Urothelium cell line (cell line): Measurements from ENCODE around the gene MPPED2.

Experiments
- DNase-seq: peaks from one replicate; pipeline ENCODE4 v3.0.0; 2011; ENCODE audit warnings: low spot score, mixed read lengths
- FAIRE-seq: peaks from 2 replicates; lab custom pipeline; 2011; peaks lifted over from hg19 to GRCh38; lab: Jason Lieb, UNC

Gene MPPED2

DNA sequence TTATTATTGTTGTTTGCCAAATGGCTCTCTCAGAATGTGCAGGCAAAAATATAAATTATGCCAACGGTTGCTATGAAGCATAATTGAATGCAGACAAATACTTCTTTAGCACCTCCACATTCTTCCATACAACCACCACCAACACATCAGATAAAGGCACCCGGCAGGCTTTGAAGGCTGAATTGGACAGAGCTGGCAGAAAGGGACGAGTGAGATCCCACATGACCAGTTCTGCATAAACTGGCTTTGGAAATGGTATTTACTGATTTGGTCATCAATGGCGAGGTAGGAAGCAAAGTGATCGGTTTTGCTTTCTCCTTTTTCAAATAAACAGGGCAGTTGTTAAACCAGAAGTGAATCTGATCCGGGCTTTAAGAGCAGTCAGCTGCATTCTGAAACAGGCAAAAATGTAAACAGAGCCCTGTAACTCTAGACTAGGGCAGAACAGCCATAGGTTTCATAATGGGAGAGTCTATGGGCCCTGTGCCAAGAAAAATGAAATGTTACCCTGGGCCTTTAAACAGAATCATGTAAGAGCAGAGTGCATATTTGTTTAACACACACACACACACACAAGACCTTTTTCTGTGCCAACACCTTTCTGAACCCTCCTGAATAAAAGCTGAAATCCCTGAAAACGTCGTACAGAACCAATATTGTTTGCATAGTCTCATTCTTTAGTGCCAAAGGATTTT, 97.7 kb downstream of the MPPED2 start:
- FAIRE-seq = no peak
- peak; percentile 13 for DNase-seq

GRCh38 chr11:30487200-30487898, 98.8 kb downstream of the MPPED2 start:
- DNase-seq (no peak), FAIRE-seq (no peak)

- FAIRE-seq (no peak), DNase-seq (no peak)
Observed at GRCh38 chr11:30485756-30486155, 100.4 kb downstream of the MPPED2 start.

GRCh38 chr11:30485222-30485621, 100.9 kb downstream of the MPPED2 start:
- FAIRE-seq (no peak), DNase-seq (no peak)

DNA sequence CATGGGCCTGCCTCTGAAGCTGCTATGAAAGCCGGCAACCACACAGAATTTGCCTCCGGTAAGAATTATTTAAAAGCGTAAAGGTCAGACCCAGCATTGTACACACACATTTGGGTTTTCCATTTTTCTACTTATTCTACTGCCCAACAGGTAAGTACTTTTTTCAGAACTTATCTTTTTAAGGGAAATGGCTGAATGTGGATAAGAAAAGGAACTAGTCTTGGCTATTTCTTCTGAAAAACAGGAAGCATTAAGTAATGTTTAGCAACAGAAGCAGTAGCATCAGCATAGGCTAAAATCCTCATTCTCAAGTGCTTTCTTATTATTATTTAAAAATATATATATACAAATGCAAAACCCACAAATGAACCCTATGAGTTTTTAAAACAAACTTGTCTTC, 103.1 kb downstream of the MPPED2 start:
- DNase-seq (no peak), FAIRE-seq (no peak)

DNA sequence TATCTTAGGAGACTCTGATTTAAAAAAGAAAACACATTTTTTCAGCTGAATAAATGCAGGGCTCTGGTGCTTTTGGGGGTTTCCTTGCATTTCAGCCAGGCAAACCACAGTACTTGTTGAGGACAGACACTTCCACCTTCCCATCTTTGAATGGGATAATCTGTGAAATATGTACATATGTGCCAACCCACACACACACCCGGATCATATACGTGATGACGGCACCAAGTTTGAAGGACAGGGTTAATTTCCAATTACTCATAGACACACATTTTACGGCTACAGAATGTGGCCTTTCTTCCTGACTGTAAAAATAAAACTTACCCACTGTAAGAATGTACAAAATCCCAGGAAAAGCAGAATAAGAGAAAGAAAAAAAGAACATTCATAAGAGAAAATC, 104.4 kb downstream of the MPPED2 start:
- DNase-seq (no peak), FAIRE-seq (no peak)

GRCh38 chr11:30481330-30481729, 104.8 kb downstream of the MPPED2 start:
- DNase-seq (no peak), FAIRE-seq (no peak)

DNA sequence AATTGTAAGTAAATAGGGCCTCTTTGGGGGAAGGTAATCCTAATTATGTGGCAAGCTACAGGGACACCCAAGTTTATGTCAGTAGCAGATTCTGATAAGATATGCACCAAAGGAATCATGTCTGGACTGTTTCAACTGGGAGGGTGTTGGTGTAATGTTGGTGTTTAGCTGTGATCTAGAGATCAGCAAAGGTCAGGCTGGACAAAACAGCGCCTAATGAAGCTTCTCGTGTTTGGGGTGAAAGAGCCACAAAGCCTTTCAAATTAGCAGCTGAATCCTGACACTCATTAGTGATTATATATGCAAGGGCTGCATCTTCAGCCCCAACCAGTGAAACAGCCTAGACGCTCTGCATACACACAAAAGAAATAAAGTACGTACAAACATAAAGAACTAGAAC, 106.3 kb downstream of the MPPED2 start:
- DNase-seq (no peak), FAIRE-seq (no peak)

DNA sequence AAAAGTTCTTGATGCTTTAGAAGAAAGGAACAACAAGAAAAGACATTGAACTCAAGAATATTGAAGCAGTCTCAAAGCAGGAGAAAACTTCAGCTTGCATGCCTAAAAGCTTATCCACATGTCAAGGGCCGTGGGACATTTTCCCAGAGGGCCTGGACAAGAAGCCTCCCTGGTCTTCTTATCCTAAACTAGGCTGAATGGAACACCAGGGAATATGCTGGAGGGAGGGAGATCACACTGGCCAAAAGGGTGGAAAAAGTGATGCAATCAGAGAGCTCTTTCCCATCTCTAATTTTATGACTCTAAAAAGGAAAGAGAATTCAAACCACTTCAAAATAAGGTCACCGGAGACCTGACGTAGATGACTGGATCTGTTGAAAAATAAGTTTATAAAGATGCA, 107.2 kb downstream of the MPPED2 start:
- FAIRE-seq (no peak), DNase-seq (no peak)

GRCh38 chr11:30477061-30477460, 109.1 kb downstream of the MPPED2 start:
- no peak for FAIRE-seq
- no peak for DNase-seq

DNA sequence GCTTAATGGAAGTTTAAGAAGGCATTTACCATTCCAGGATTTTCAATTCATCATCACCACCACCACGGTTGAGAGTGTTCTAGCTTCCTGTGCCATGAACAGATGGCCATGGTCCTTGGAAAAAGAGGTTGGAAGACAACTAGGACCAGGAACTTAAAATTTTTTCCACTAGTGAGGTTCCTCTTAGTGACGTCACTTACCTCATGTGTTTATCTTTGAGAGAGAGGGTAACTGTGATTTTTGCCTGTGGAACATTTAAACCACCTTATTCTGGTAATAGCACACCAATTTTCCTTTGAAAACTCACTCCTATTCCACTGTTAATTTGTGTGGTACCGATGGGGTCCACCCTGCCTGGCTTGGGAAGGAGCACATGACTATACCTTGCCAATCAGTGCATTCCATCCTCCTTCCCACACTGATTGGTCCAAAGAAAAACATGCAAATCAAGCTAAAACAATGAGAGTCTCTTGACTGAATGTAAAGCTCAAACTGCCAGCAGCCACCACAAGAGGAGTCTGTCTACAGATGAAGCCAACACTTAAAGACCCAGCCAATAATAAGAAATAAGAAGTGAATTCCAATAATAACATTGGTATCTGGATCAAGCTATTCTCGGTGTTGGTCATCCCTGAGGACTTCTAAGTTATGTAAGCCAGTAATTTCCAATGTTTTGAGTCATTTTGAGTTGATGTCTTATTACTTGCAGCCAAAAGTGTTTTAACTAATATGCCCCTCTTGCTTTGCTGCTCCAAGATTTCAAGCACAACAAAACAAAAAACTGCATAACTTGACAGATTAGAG, 111.8 kb downstream of the MPPED2 start:
- no peak for FAIRE-seq

GRCh38 chr11:30471244-30471643, 114.9 kb downstream of the MPPED2 start:
- FAIRE-seq (no peak), DNase-seq (no peak)

More for the DNA sequence above, 111.8 kb downstream of the MPPED2 start:
- no peak for DNase-seq

GRCh38 chr11:30468881-30469280, 117.3 kb downstream of the MPPED2 start:
- DNase-seq (no peak), FAIRE-seq (no peak)

DNA sequence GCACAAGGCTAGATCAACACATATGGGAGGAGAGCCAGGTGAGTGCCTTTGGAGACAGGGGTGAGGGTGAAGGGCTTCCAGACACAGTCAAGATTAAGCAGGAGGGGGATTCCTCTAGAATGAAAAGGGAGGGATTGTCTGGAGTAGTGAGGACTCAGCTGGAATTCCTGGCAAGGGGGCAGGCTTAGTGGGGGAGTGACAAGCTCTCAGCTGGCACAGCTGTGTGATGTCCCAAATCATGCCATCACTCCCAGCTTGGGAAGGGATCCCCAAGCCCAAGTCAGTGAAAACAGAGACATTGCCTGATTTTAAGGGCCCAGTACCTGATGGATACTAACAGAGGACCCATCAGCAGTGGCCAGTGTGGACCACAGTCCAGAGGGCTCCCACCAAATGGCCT, 119.0 kb downstream of the MPPED2 start:
- FAIRE-seq = no peak
- DNase-seq = no peak

- DNase-seq = no peak
- FAIRE-seq = no peak
Observed at GRCh38 chr11:30465623-30466022, 120.5 kb downstream of the MPPED2 start.

GRCh38 chr11:30465192-30465591, 121.0 kb downstream of the MPPED2 start:
- DNase-seq = no peak
- FAIRE-seq = no peak

- DNase-seq (no peak), FAIRE-seq (no peak)
Observed at GRCh38 chr11:30463266-30463665, 122.9 kb downstream of the MPPED2 start.

GRCh38 chr11:30462421-30462820, 123.7 kb downstream of the MPPED2 start:
- no peak for DNase-seq
- FAIRE-seq = no peak

DNA sequence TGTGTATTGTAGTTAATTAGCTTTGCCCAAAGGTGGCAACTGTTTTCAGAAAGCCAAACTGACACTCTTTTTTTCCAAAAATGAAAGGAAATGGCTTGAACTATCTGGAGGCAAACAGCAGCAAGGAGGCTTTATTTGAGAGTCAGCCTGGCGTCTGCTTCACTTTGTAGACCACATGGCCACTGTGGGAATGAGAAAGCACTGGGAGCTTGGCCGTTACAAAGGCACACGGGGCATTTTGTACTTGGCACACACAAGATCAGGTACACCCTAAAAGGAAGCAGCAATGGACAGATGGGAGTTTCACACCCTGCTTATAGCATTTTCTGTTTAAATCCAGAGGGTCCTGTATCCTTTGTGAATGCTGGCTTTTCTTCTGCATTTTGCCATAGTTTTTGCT, 126.3 kb downstream of the MPPED2 start:
- DNase-seq = no peak
- no peak for FAIRE-seq

DNA sequence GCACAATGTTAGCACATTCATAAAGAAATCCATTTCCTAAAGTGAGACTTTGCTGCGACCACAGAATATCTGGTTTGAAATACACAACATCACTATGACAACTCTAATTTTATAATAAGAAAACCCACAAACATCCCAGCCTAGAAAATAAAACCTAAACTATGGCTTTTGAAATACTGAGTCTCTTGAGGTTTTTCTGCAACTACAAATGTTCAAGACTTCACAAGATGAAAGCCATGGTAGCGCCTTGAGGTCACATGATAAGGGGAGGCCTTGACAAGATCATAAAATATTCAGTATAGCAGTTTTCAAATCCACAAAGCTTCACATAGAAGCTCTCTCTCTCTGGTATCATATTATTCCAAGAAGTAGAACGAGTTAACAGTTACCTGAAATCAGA, 126.8 kb downstream of the MPPED2 start:
- DNase-seq (no peak), FAIRE-seq (no peak)

- no peak for DNase-seq
- FAIRE-seq = no peak
Observed at GRCh38 chr11:30458541-30458940, 127.6 kb downstream of the MPPED2 start.

GRCh38 chr11:30457087-30457486, 129.1 kb downstream of the MPPED2 start:
- no peak for FAIRE-seq
- DNase-seq = no peak
